ENCODE measurements around the gene SORBS2.

SORBS2 gene

GRCh38 chr4:185721190-185722028 is 90.6 kb downstream of the SORBS2 start:
- Histone ChIP-seq H3K4me3 (ENCODE audit: low read depth, low read length) (no peak overlapping the region), H3K27me3 (ENCODE audit: control insufficient read depth, insufficient read depth, low read length) (no peaks in the 10 kb centered on the region), H3K4me1 (no peaks in the 10 kb centered on the region), H3K27ac (no peak overlapping the region), H2AFZ (no peak overlapping the region), H3K9me3 (ENCODE audit: control insufficient read depth, low read length) (no peaks in the 10 kb centered on the region), H3K79me2 (no peaks in the 10 kb centered on the region), H3K36me3 (ENCODE audit: control insufficient read depth, insufficient read depth, low read length) (no peaks in the 10 kb centered on the region), H3K4me2 (ENCODE audit: low read length) (no peak overlapping the region), H3K9ac (no peak overlapping the region)
- no peak for TF ChIP-seq CTCF (IDR thresholded peaks at IDR 0.05)

- H2AFZ ChIP-seq, result no peak overlapping the region
- no peak overlapping the region for H3K9ac ChIP-seq
- no peaks in the 10 kb centered on the region for H3K79me2 ChIP-seq
- H3K27me3 ChIP-seq (ENCODE audit: control insufficient read depth, insufficient read depth, low read length), result no peaks in the 10 kb centered on the region
- H3K4me1 ChIP-seq, result no peaks in the 10 kb centered on the region
- no peaks in the 10 kb centered on the region for H3K36me3 ChIP-seq (ENCODE audit: control insufficient read depth, insufficient read depth, low read length)
- H3K4me3 ChIP-seq (ENCODE audit: low read depth, low read length), result no peak overlapping the region
- H3K27ac ChIP-seq, result no peak overlapping the region
- no peak for TF ChIP-seq CTCF (IDR thresholded peaks at IDR 0.05)
- H3K9me3 ChIP-seq (ENCODE audit: control insufficient read depth, low read length), result no peaks in the 10 kb centered on the region
- no peak overlapping the region for H3K4me2 ChIP-seq (ENCODE audit: low read length)
These were observed 92.5 kb downstream of the SORBS2 start for GRCh38 chr4:185719500-185719858.

GRCh38 chr4:185718578-185719499 is 93.2 kb downstream of the SORBS2 start:
- Histone ChIP-seq H3K9ac (no peak overlapping the region), H3K4me2 (ENCODE audit: low read length) (no peak overlapping the region), H2AFZ (no peak overlapping the region), H3K79me2 (no peaks in the 10 kb centered on the region), H3K4me1 (no peaks in the 10 kb centered on the region), H3K9me3 (ENCODE audit: control insufficient read depth, low read length) (no peaks in the 10 kb centered on the region), H3K4me3 (ENCODE audit: low read depth, low read length) (no peak overlapping the region), H3K27ac (no peak overlapping the region), H3K27me3 (ENCODE audit: control insufficient read depth, insufficient read depth, low read length) (no peaks in the 10 kb centered on the region), H3K36me3 (ENCODE audit: control insufficient read depth, insufficient read depth, low read length) (no peaks in the 10 kb centered on the region)
- no peak for TF ChIP-seq CTCF (IDR thresholded peaks at IDR 0.05)

- Histone ChIP-seq H3K4me2 (ENCODE audit: low read length) (no peak overlapping the region), H3K27ac (peak overlapping the region; percentile 49), H3K36me3 (ENCODE audit: control insufficient read depth, insufficient read depth, low read length) (no peaks in the 10 kb centered on the region), H3K9ac (no peak overlapping the region), H3K4me3 (ENCODE audit: low read depth, low read length) (no peak overlapping the region), H3K79me2 (no peaks in the 10 kb centered on the region), H3K4me1 (no peaks in the 10 kb centered on the region), H2AFZ (no peak overlapping the region), H3K27me3 (ENCODE audit: control insufficient read depth, insufficient read depth, low read length) (no peaks in the 10 kb centered on the region), H3K9me3 (ENCODE audit: control insufficient read depth, low read length) (no peaks in the 10 kb centered on the region)
- no peak for TF ChIP-seq CTCF (IDR thresholded peaks at IDR 0.05)
These were observed 94.6 kb downstream of the SORBS2 start for GRCh38 chr4:185717377-185717741.
